Activated CD4-positive, alpha-beta memory T cell treated with anti-CD3 and anti-CD28 coated beads for 36 hours (primary cell): ENCODE measurements around the gene MTMR4. TPM values are rescaled to one million over a fixed set of nuclear protein-coding genes. Genes with fewer than 3 reads are reported as not detected.
"Not testable (repeated sequence)": the region's sequence is repeated elsewhere in the genome, so short reads cannot be mapped to it uniquely, and the experiment has no call there.

Experiments
- CTCF ChIA-PET: fragments of 350-600 bp; sonication (Branson Sonifier 250); formaldehyde crosslinking; loops from one replicate; lab custom pipeline; 2021; ENCODE audit warnings: antibody characterized with exemption, inconsistent platforms; lab: Charles Lee
- POLR2A ChIA-PET: fragments of 350-600 bp; sonication (Branson Sonifier 250); formaldehyde crosslinking; loops from one replicate; lab custom pipeline; 2021; ENCODE audit warnings: antibody characterized with exemption; lab: Charles Lee
- DNase-seq: peaks from one replicate; pipeline ENCODE4 v3.0.0-alpha.2; 2020
- H3K27ac Mint-ChIP-seq: one replicate; pipeline ENCODE4 v1.8.0; 2021; ENCODE audit warnings: mixed read lengths
- H3K27me3 Mint-ChIP-seq: one replicate; pipeline ENCODE4 v1.8.0; 2021; ENCODE audit warnings: mixed read lengths
- H3K36me3 Mint-ChIP-seq: one replicate; pipeline ENCODE4 v1.8.0; 2021; ENCODE audit warnings: mixed read lengths
- H3K4me1 Mint-ChIP-seq: one replicate; pipeline ENCODE4 v1.8.0; 2021; ENCODE audit warnings: low read depth, mixed read lengths
- H3K4me3 Mint-ChIP-seq: one replicate; pipeline ENCODE4 v1.8.0; 2021; ENCODE audit warnings: mild to moderate bottlenecking, mixed read lengths
- H3K9me3 Mint-ChIP-seq: one replicate; pipeline ENCODE4 v1.8.0; 2021; ENCODE audit warnings: mixed read lengths
- intact Hi-C: fragments of 100-400 bp; cut with micrococcal nuclease; formaldehyde crosslinking; loops from one replicate; pipeline ENCODE4 v1.15.1; 2023
- total RNA-seq, 2 experiments: library from RNA; stranded (reverse); gene quantifications; one replicate each; pipeline ENCODE4 v1.2.3, GENCODE V29; 2021

MTMR4 gene
- total RNA-seq, 2 experiments from 2014 or later = 61.6 to 66.5 TPM

DNA sequence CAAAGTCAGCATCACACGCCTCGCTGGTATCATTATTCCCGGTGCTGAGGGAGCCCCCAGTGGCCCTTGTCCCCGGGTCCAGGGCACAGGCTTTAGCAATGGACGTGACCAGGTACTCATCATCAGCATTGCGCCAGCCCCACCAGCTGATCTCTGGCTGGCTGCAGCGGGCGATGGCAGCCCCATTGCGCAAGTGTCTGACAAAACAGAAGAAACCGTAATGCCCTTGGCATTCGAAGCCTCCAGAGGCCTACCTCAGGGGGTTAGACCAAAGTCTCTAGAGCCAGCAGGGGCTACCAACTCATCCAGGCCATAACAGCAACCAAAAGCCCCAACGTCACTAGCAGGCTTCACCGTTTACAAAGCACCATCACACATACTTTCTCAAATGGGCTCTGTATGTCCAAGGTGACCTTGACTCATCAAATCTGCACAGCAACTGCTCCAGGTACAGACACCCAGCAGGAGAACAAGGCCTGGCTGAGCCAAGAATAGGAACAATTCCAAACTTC, 7.3 kb downstream of the MTMR4 start:
- POLR2A ChIA-PET = no interaction called here
- no peaks in the 10 kb centered on the region for H3K27me3 Mint-ChIP-seq
- DNase-seq = no peak
- H3K36me3 Mint-ChIP-seq = peaks cover 63% of the 10 kb centered on the region
- H3K27ac Mint-ChIP-seq = no peak overlapping the region
- H3K4me3 Mint-ChIP-seq = no peak overlapping the region
- CTCF ChIA-PET = interaction anchor here (1.5 kb wide), 1 partner anchor 190 kb away, joined by 4 read pairs; no protein-coding TSS in a partner anchor
- intact Hi-C loops = no loop called here
- peaks cover 10% of the 10 kb centered on the region for H3K4me1 Mint-ChIP-seq
- H3K9me3 Mint-ChIP-seq = no peaks in the 10 kb centered on the region

DNA sequence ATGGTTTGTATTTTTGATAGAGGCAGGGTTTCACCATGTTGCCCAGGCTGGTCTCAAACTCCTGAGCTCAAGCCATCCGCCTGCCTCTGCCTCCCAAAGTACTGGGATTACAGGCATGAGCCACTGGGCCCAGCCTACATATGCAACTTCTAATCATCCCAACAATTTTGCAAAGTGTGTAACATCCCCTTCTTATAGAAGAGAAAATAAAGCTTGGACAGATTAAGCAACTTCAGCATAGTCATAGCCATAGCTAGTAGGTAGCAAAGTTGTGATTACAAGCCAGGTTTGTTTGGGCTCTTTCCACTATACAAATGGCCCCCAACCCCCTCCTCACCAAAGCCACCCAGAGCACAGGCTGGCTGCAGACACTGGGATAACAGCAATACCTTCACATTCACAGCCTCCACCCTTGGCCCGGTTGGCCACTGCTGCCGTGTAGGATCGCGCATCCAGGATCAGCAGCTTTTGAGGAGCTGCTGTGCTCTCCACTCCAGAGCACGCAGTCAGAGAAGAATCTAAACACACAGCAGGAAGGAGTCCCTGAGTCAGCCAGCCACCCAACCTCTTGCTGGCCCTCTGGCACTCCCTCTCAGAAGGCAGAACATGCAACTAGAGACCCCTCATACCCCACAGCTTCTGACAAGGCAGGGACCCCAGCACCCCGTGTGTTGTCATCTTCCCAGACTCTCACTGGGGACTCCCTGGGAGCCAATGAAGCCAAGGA, 7.9 kb downstream of the MTMR4 start:
- no peaks in the 10 kb centered on the region for H3K9me3 Mint-ChIP-seq
- no peak overlapping the region for H3K4me3 Mint-ChIP-seq
- no peaks in the 10 kb centered on the region for H3K27me3 Mint-ChIP-seq
- no peak overlapping the region for H3K27ac Mint-ChIP-seq
- peaks cover 7% of the 10 kb centered on the region for H3K4me1 Mint-ChIP-seq
- intact Hi-C loops = no loop called here
- peaks cover 58% of the 10 kb centered on the region for H3K36me3 Mint-ChIP-seq
- ChIA-PET CTCF (interaction anchor here (1.3 to 2.0 kb wide), 2 partner anchors 19 to 189 kb away, joined by 4 to 7 read pairs; partner anchors contain the start of gene HSF5), POLR2A (interaction anchor here (1.1 kb wide), 1 partner anchor 8 kb away, joined by 4 read pairs; no protein-coding TSS in a partner anchor)
- no peak for DNase-seq

DNA sequence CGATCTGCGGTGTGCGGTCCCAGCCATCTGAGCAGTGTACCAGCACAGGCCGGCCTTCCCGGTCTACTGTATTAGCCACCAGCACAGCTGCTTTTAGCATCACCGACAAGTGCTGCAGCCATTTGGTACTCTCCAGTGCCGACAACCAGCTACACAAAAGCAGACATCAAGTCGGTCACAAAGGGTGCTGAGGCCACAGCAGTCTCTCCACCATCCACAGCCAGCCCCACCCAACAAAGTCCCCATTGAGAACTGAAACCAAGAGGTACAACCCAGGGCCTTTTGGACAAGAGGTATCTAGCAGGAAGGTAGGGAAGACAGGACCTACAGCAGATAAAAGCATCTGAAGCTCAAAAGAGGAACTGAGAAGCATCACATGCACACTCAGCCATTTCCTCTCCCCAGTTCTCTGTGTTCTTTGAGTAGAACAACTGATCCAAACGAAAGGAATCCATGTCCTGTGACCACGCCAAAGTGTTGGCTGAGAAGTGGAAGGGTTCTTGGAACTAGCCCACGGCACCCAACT, 9.5 kb downstream of the MTMR4 start:
- no peak for DNase-seq
- POLR2A ChIA-PET = no interaction called here
- Mint-ChIP-seq H3K36me3 (peaks cover 50% of the 10 kb centered on the region), H3K4me3 (no peak overlapping the region), H3K4me1 (peaks cover 2% of the 10 kb centered on the region), H3K27ac (no peak overlapping the region), H3K27me3 (no peaks in the 10 kb centered on the region), H3K9me3 (no peaks in the 10 kb centered on the region)
- intact Hi-C loops = no loop called here
- CTCF ChIA-PET = interaction anchor here (1.3 to 2.0 kb wide), 2 partner anchors 17 to 188 kb away, joined by 4 to 7 read pairs; partner anchors contain the start of gene HSF5

DNA sequence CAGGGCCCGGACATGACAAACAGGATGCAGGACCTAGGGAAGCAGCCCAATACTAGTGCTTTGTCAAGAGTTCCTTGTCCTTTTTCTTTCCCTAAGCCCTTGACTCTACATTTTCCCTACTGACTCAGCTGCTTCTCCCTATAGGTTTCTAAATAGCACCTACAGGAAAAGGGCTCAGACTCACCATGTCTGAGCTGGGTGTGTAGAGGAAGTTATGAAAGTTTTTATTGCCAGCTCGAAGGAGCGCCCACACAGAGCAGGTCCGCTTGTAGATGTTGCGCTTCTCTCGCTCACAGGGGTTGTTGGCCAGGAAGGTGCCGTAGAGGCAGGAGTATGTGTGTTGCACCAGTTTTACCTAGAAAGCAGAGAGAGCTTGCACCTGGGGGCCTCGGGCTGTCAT, 10.6 kb downstream of the MTMR4 start:
- H3K27ac Mint-ChIP-seq = no peak overlapping the region
- H3K4me1 Mint-ChIP-seq = peaks cover under 1% of the 10 kb centered on the region
- intact Hi-C loops = no loop called here
- peaks cover 51% of the 10 kb centered on the region for H3K36me3 Mint-ChIP-seq
- H3K9me3 Mint-ChIP-seq = no peaks in the 10 kb centered on the region
- no peaks in the 10 kb centered on the region for H3K27me3 Mint-ChIP-seq
- H3K4me3 Mint-ChIP-seq = no peak overlapping the region
- ChIA-PET CTCF (no interaction called here), POLR2A (no interaction called here)
- DNase-seq = no peak

DNA sequence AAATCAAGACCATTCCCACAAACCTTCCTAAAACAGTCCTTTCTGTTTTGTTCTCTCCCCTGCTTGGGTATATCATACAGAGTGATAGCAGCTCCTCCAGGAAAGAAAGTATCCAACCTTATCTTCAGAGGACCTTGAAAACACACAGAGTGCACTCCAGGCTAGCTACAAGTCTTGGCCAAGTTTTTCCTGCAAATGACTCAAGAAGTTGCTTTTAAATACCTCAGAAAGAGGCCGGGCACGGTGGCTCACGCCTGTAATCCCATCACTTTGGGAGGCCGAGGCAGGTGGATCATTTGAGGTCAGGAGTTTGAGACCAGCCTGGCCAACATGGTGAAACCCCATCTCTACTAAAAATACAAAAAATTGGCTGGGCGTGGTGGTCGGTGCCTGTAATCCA, 11.3 kb downstream of the MTMR4 start:
- intact Hi-C loops, H3K4me3 Mint-ChIP-seq, H3K27ac Mint-ChIP-seq, H3K9me3 Mint-ChIP-seq, POLR2A ChIA-PET, DNase-seq, H3K27me3 Mint-ChIP-seq, H3K4me1 Mint-ChIP-seq: not testable (repeated sequence)
- CTCF ChIA-PET = interaction anchor here (0.6 kb wide), 1 partner anchor 15 kb away, joined by 3 read pairs; the partner anchor contains the start of gene HSF5
- H3K36me3 Mint-ChIP-seq = peaks cover 52% of the 10 kb centered on the region

DNA sequence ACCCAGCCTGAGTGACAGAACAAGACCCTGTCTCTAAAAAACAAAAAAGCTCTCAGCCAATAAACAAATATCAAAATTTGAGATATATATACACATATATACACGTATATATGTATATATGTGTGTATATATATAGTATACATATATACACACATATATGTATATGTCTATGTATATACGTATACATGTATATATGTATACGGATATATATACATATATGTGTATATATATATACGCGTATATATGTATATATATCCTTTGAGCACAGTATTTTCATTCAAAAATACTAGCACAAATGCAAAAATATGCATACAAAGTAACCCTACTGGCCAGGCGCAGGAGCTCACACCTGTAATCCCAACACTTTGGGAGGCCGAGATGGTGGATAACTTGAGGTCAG, 13.0 kb downstream of the MTMR4 start:
- Mint-ChIP-seq H3K36me3 (peaks cover 43% of the 10 kb centered on the region), H3K27me3 (no peaks in the 10 kb centered on the region), H3K27ac (no peak overlapping the region), H3K4me3 (no peak overlapping the region), H3K9me3 (no peaks in the 10 kb centered on the region), H3K4me1 (peaks cover 4% of the 10 kb centered on the region)
- POLR2A ChIA-PET = no interaction called here
- intact Hi-C loops = no loop called here
- CTCF ChIA-PET = interaction anchor here (1.3 kb wide), 1 partner anchor 13 kb away, joined by 3 read pairs; the partner anchor contains the start of gene HSF5
- DNase-seq = no peak

DNA sequence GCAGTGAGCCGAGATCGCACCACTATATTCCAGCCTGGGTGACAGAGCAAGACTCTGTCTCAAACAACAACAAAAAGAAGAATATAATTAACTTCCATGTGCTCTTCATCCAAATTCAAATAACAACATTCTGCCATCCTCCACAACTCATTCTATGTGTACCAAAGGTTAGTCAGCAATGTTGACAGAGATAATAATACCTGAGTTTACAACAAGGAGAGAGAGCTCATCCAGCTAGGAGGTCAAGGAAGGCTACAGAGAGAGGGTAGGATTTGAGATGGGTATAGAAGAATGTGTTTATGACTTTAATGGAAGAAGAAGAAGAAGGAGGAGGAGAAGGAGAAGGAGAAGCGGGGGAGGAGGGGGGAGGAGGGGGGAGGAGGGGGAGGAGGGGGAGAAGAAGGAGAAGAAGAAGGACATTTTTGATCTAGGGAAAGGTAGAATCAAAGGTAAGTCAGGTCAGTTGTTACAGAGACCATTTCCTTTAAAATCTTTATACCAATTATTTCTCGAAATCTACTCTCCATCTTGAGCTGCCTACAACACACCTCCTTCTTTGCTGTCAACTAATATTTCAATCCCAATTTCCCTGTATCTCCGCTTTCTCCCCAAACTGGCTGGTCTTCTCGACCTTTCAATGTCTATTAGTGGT, 16.1 kb downstream of the MTMR4 start:
- Mint-ChIP-seq H3K4me1 (peaks cover 11% of the 10 kb centered on the region), H3K4me3 (no peak overlapping the region), H3K27me3 (no peaks in the 10 kb centered on the region), H3K27ac (no peak overlapping the region), H3K36me3 (peaks cover 43% of the 10 kb centered on the region), H3K9me3 (no peaks in the 10 kb centered on the region)
- no peak for DNase-seq
- CTCF ChIA-PET = interaction anchor here (0.5 to 1.9 kb wide), 3 partner anchors 10 to 21 kb away, joined by 3 to 7 read pairs (median 6); partner anchors contain the start of gene HSF5
- intact Hi-C loops = no loop called here
- POLR2A ChIA-PET = no interaction called here

DNA sequence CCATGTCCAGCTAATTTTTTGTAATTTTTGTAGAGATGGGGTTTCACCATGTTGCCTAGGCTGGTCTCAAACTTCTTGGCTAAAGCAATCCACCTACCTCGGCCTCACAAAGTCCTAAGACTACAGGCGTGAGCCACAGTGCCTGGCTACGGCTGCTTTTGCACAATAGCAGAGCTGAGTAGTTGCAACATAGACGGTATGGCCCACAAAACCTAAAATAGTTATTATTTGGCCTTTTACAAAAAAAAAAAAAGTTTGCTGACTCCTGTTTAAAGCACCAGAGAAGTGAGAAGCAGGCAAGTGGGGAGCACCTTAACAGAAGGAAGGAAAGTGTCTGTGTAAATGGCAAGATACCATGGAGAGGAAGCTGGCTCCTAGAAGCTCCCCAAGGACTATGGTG, 20.9 kb downstream of the MTMR4 start:
- no peaks in the 10 kb centered on the region for H3K27me3 Mint-ChIP-seq
- intact Hi-C loops = loop anchor here (5.0 kb wide), 1 partner anchor 176 kb away; no protein-coding TSS in a partner anchor
- H3K4me3 Mint-ChIP-seq = no peak overlapping the region
- peaks cover 59% of the 10 kb centered on the region for H3K36me3 Mint-ChIP-seq
- peak overlapping the region; percentile 82 for H3K27ac Mint-ChIP-seq
- POLR2A ChIA-PET = interaction anchor here (1.0 to 1.3 kb wide), 2 partner anchors 21 to 176 kb away, joined by 3 to 4 read pairs; partner anchors contain the start of gene MTMR4
- H3K4me1 Mint-ChIP-seq = peaks cover 22% of the 10 kb centered on the region
- H3K9me3 Mint-ChIP-seq = no peaks in the 10 kb centered on the region
- no peak for DNase-seq
- CTCF ChIA-PET = interaction anchor here (1.2 to 2.1 kb wide), 2 partner anchors 9 to 176 kb away, joined by 3 to 9 read pairs; no protein-coding TSS in a partner anchor

DNA sequence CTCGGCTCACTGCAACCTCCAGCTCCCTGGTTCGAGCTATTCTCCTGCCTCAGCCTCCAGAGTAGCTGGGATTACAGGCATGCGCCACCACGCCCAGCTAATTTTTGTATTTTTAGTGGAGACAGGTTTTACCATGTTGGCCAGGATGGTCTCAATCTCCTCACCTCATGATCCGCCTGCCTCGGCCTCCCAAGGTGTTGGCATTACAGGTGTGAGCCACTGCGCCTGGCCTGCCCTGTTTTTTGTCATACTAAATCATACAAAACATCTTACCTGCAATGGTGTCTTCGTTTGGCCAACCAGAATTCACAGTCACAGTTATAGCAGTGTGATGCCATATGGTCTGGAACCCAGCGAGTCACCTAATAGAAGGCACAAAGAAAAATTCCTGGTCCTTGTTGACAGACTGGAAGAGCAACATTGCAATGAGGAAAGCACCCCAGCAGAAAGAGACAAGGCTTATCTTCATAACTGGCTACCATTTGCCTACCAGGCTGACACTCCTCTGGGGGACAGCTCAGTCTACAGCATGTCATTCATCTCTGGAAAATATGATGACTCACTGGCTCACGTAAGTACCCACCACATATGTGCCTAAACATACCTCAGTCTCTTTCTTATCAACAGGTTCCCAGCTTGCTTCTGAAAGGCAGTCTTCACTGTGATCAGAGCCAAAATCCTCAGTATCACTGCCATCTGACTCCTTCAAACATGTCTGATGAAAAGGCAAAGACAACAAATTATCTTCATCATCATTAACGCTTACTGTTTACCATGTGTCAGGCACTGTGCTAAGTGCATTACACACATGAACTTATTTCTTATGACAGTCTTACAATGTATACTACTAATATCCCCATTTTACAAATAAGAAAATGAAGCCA, 22.0 kb downstream of the MTMR4 start:
- POLR2A ChIA-PET = interaction anchor here (1.0 to 1.3 kb wide), 2 partner anchors 22 to 175 kb away, joined by 3 to 4 read pairs; partner anchors contain the start of gene MTMR4

DNA sequence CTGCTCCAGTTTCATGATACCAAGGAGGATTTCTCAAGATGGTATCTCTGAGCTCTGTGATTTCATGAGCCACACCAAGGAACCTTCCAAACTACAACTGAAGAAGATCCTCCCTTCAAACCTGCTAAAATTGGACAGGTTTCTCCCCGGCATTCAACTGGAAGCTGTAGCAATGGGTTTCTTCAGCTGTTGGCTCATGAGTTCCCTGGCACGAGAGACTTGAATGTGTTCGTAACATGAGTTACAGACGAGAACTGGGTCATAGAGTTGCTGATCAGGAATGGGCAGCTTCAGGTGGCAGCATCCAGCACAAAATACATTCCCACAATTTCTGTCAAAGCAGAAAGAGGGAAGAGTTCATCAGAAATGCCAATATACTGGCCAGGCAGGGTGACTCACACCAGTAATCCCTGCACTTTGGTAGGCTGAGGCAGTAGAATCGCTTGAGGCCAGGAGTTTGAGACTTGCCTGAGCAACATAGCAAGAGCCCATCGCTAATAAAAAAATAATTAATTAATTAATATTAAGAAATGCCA, 22.9 kb downstream of the MTMR4 start:
- no peak for DNase-seq
- peaks cover 55% of the 10 kb centered on the region for H3K36me3 Mint-ChIP-seq
- ChIA-PET CTCF (interaction anchor here (2.6 kb wide), 1 partner anchor 174 kb away, joined by 10 read pairs; no protein-coding TSS in a partner anchor), POLR2A (interaction anchor here (0.6 kb wide), 1 partner anchor 38 kb away, joined by 3 read pairs; no protein-coding TSS in a partner anchor)
- intact Hi-C loops = loop anchor here (1.0 to 5.0 kb wide), 2 partner anchors 23 to 174 kb away; partner anchors contain the start of gene MTMR4
- no peaks in the 10 kb centered on the region for H3K27me3 Mint-ChIP-seq
- H3K4me3 Mint-ChIP-seq = no peak overlapping the region
- H3K27ac Mint-ChIP-seq = no peak overlapping the region
- H3K9me3 Mint-ChIP-seq = no peaks in the 10 kb centered on the region
- peaks cover 25% of the 10 kb centered on the region for H3K4me1 Mint-ChIP-seq

More for the DNA sequence above, 22.0 kb downstream of the MTMR4 start:
- H3K27me3 Mint-ChIP-seq = no peaks in the 10 kb centered on the region
- intact Hi-C loops = loop anchor here (1.0 to 5.0 kb wide), 2 partner anchors 22 to 175 kb away; partner anchors contain the start of gene MTMR4
- H3K4me1 Mint-ChIP-seq = peaks cover 22% of the 10 kb centered on the region
- H3K9me3 Mint-ChIP-seq = no peaks in the 10 kb centered on the region
- peak overlapping the region; percentile 82 for H3K27ac Mint-ChIP-seq
- H3K4me3 Mint-ChIP-seq = no peak overlapping the region
- peaks cover 57% of the 10 kb centered on the region for H3K36me3 Mint-ChIP-seq
- peak; percentile 44 for DNase-seq
- CTCF ChIA-PET = interaction anchor here (0.7 to 2.1 kb wide), 5 partner anchors 10 to 293 kb away, joined by 3 to 9 read pairs (median 3); no protein-coding TSS in a partner anchor
